GM19372 (cell line): ENCODE data around the gene ANKRD42.

ENCODE experiments used
- ATAC-seq: cut with Tn5 transposase; IDR thresholded peaks from one replicate; pipeline ENCODE4 v1.9.1; 2021; ENCODE audit warnings: mild to moderate bottlenecking, low read depth, moderate library complexity; ENCODE audit not compliant: unreplicated experiment

ANKRD42 gene

GRCh38 chr11:83193315-83194280 lies at the start of gene ANKRD42:
TSS of gene ANKRD42 (plus strand) at chr11:83193712. CDS start at chr11:83194671, 959 bp downstream.
- peak; percentile 90 for ATAC-seq

- ATAC-seq, result no peak
These were observed 45.6 kb upstream of the ANKRD42 start for GRCh38 chr11:83147895-83148294.

GRCh38 chr11:83150450-83150849 lies 43.1 kb upstream of the ANKRD42 start:
- no peak for ATAC-seq

GRCh38 chr11:83151274-83151977 lies 42.1 kb upstream of the ANKRD42 start:
- no peak for ATAC-seq

- ATAC-seq, result no peak
These were observed 41.2 kb upstream of the ANKRD42 start for GRCh38 chr11:83152264-83152663.

- no peak for ATAC-seq
These were observed 39.7 kb upstream of the ANKRD42 start for GRCh38 chr11:83153764-83154163.

GRCh38 chr11:83156144-83156995 lies 37.1 kb upstream of the ANKRD42 start:
- peak; percentile 92 for ATAC-seq

GRCh38 chr11:83156996-83157593 lies 36.4 kb upstream of the ANKRD42 start, which contains the start of gene PCF11:
TSS of gene PCF11 (plus strand) at chr11:83157131. CDS start at chr11:83157440, 309 bp downstream.
- peak; percentile 0 for ATAC-seq

- no peak for ATAC-seq
These were observed 35.7 kb upstream of the ANKRD42 start for GRCh38 chr11:83157594-83158356.

- ATAC-seq, result no peak
These were observed 35.1 kb upstream of the ANKRD42 start for GRCh38 chr11:83158357-83158786.

GRCh38 chr11:83158965-83159901 lies 34.3 kb upstream of the ANKRD42 start:
- no peak for ATAC-seq

- no peak for ATAC-seq
These were observed 33.3 kb upstream of the ANKRD42 start for GRCh38 chr11:83159902-83160865.

- ATAC-seq, result no peak
These were observed 31.8 kb upstream of the ANKRD42 start for GRCh38 chr11:83161610-83162199.

- no peak for ATAC-seq
These were observed 31.1 kb upstream of the ANKRD42 start for GRCh38 chr11:83162377-83162776.

GRCh38 chr11:83166193-83166866 lies 27.2 kb upstream of the ANKRD42 start:
- ATAC-seq, result no peak

GRCh38 chr11:83168756-83169155 lies 24.8 kb upstream of the ANKRD42 start:
- ATAC-seq, result no peak
